Glutamatergic neuron (in vitro differentiated cells): ENCODE measurements around the gene DTWD2. TPM values are rescaled to one million over a fixed set of nuclear protein-coding genes. Genes with fewer than 3 reads are reported as not detected.
"Not testable (repeated sequence)": the region's sequence is repeated elsewhere in the genome, so short reads cannot be mapped to it uniquely, and the experiment has no call there.

Source experiments
- DNase-seq: peaks from one replicate; pipeline ENCODE4 v3.0.0; 2022
- H3K27ac Mint-ChIP-seq: one replicate; pipeline ENCODE4 v1.8.0; 2020; ENCODE audit warnings: mild to moderate bottlenecking, mixed read lengths, inconsistent platforms; ENCODE audit not compliant: unreplicated experiment
- H3K27me3 Mint-ChIP-seq: one replicate; pipeline ENCODE4 v1.8.0; 2020; ENCODE audit warnings: mild to moderate bottlenecking, moderate library complexity, mixed read lengths, inconsistent platforms; ENCODE audit not compliant: unreplicated experiment
- H3K36me3 Mint-ChIP-seq: one replicate; pipeline ENCODE4 v1.8.0; 2020; ENCODE audit warnings: mild to moderate bottlenecking, mixed read lengths, inconsistent platforms; ENCODE audit not compliant: unreplicated experiment
- H3K4me1 Mint-ChIP-seq: one replicate; pipeline ENCODE4 v1.8.0; 2020; ENCODE audit warnings: mild to moderate bottlenecking, low read depth, mixed read lengths, inconsistent platforms; ENCODE audit not compliant: unreplicated experiment
- H3K4me3 Mint-ChIP-seq: one replicate; pipeline ENCODE4 v1.8.0; 2020; ENCODE audit warnings: mild to moderate bottlenecking, mixed read lengths, inconsistent platforms; ENCODE audit not compliant: unreplicated experiment
- H3K9me3 Mint-ChIP-seq: one replicate; pipeline ENCODE4 v1.8.0; 2020; ENCODE audit warnings: mild to moderate bottlenecking, moderate library complexity, mixed read lengths, inconsistent platforms; ENCODE audit not compliant: unreplicated experiment
- CTCF ChIP-seq: fragments of 200-600 bp; sonication (generic); IDR thresholded peaks from one replicate; pipeline ENCODE4 v1.5.0; 2021; ENCODE audit not compliant: partially characterized antibody, unreplicated experiment
- total RNA-seq: library from RNA; stranded (reverse); fragmentation: NEBNext Ultra II Directional; extraction: Animal tissue kit (Norgen Biotek cat#: 25700); gene quantifications from one replicate; pipeline ENCODE4 v1.2.1, GENCODE V29; 2021; ENCODE audit not compliant: unreplicated experiment

Gene DTWD2
- total RNA-seq, 1 donor from 2014 or later, result 1.6 TPM

DNA sequence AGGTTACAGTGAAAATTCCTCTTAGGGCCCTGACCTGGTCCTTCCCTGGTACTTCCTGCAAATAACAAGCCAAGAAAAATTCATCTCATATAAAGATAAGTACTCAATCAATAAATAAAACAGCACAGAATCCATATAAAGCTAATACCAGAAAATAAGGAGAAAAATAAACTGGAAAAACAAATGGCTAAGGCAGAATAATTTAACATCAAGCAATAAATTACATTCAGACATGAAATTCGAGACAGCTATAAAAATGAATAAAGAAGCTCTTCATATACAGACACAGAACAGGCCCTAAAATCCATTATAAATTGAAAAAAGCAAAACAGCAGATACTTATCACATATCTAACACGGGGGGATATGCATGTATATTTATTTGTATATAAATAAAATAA, 99.2 kb downstream of the DTWD2 start:
- no peaks in the 10 kb centered on the region for H3K4me1 Mint-ChIP-seq
- no peak for DNase-seq
- H3K27ac Mint-ChIP-seq, result no peak overlapping the region
- no peaks in the 10 kb centered on the region for H3K9me3 Mint-ChIP-seq
- no peak overlapping the region for H3K4me3 Mint-ChIP-seq
- no peak for TF ChIP-seq CTCF
- no peaks in the 10 kb centered on the region for H3K36me3 Mint-ChIP-seq
- H3K27me3 Mint-ChIP-seq, result no peaks in the 10 kb centered on the region

DNA sequence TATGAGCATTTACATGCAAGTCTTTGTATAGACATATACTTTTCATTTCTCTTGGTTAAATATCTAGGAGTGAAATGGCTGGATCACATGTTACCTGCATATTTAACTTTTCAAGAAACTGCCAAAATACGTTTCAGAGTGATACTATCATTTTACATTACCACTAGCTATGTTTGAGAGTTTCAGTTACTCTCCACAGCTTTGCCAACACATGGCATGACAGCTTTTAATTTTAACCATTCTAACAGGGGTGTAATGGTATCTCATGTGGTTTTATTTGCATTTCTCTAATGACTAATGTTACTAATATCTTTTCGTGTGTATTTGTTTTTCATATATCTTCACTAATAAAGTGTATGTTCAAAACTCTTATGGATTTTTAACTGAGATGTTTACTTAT, 99.8 kb downstream of the DTWD2 start:
- DNase-seq, result no peak
- TF ChIP-seq CTCF, result no peak
- Mint-ChIP-seq H3K27ac (no peak overlapping the region), H3K36me3 (no peaks in the 10 kb centered on the region), H3K9me3 (no peaks in the 10 kb centered on the region), H3K4me3 (no peak overlapping the region), H3K27me3 (no peaks in the 10 kb centered on the region), H3K4me1 (no peaks in the 10 kb centered on the region)

DNA sequence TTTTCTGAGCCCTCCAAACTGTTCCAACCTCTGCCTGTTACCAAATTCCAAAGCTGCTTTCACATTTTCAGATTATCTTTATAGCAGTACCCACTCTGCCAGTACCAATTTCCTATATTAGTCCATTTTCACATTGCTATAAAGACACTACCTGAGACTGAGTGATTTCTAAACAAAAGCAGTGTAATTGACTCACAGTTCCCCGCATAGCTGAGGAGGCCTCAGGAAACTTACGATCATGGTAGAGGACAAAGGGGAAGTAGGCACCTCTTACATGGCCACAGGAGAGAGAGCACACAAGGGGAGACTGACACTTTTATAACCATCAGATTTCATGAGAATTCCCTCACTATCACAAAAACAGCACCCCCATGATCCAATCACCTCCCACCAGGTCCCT, 105.0 kb downstream of the DTWD2 start:
- no peak for DNase-seq
- no peaks in the 10 kb centered on the region for H3K36me3 Mint-ChIP-seq
- H3K4me3 Mint-ChIP-seq, result no peak overlapping the region
- peaks cover 3% of the 10 kb centered on the region for H3K4me1 Mint-ChIP-seq
- H3K27me3 Mint-ChIP-seq, result no peaks in the 10 kb centered on the region
- TF ChIP-seq CTCF, result no peak
- peaks cover 3% of the 10 kb centered on the region for H3K9me3 Mint-ChIP-seq
- H3K27ac Mint-ChIP-seq, result no peak overlapping the region

DNA sequence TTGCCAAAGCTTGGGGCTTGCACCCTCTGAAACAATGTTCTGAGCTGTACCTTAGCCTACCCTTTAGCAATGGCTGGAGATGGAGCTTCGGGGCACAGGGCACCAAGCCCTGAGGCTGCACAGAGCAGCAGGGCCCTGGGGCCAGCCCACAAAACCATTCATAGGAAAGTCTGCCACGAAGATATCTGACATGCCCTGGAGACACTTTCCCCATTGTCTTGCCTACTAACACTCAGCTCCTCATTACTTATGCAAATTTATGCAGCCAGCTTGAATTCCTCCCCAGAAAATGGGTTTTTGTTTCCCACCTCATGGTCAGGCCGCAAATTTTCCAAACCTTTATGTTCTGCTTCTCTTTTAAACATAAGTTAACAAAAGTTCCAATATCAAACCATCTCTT, 105.7 kb downstream of the DTWD2 start:
- H3K9me3 Mint-ChIP-seq, result peaks cover 3% of the 10 kb centered on the region
- H3K36me3 Mint-ChIP-seq, result no peaks in the 10 kb centered on the region
- no peak overlapping the region for H3K27ac Mint-ChIP-seq
- H3K4me1 Mint-ChIP-seq, result peaks cover 3% of the 10 kb centered on the region
- H3K27me3 Mint-ChIP-seq, result no peaks in the 10 kb centered on the region
- TF ChIP-seq CTCF, result no peak
- DNase-seq, result no peak
- no peak overlapping the region for H3K4me3 Mint-ChIP-seq

- not testable (repeated sequence) for H3K9me3 Mint-ChIP-seq, DNase-seq, H3K4me1 Mint-ChIP-seq, H3K4me3 Mint-ChIP-seq, H3K27ac Mint-ChIP-seq, H3K27me3 Mint-ChIP-seq
- H3K36me3 Mint-ChIP-seq, result peaks cover 17% of the 10 kb centered on the region
Observed at GRCh38 chr5:118876852-118877251, 111.5 kb downstream of the DTWD2 start.

GRCh38 chr5:118875131-118875530, 113.2 kb downstream of the DTWD2 start:
- Mint-ChIP-seq H3K4me1 (no peaks in the 10 kb centered on the region), H3K36me3 (peaks cover 17% of the 10 kb centered on the region), H3K27ac (no peak overlapping the region), H3K27me3 (no peaks in the 10 kb centered on the region), H3K4me3 (no peak overlapping the region), H3K9me3 (peaks cover 4% of the 10 kb centered on the region)
- TF ChIP-seq CTCF, result no peak
- DNase-seq, result no peak
